Activated T-cell treated with anti-CD3 and anti-CD28 coated beads for 1 hour (primary cell): ENCODE results near the gene WIPF1.
"Not testable (repeated sequence)": the region's sequence is repeated elsewhere in the genome, so short reads cannot be mapped to it uniquely, and the experiment has no call there.

ENCODE experiments used
- DNase-seq: peaks from one replicate; pipeline ENCODE4 v3.0.0-alpha.2; 2020; ENCODE audit warnings: low read depth

The WIPF1 gene

DNA sequence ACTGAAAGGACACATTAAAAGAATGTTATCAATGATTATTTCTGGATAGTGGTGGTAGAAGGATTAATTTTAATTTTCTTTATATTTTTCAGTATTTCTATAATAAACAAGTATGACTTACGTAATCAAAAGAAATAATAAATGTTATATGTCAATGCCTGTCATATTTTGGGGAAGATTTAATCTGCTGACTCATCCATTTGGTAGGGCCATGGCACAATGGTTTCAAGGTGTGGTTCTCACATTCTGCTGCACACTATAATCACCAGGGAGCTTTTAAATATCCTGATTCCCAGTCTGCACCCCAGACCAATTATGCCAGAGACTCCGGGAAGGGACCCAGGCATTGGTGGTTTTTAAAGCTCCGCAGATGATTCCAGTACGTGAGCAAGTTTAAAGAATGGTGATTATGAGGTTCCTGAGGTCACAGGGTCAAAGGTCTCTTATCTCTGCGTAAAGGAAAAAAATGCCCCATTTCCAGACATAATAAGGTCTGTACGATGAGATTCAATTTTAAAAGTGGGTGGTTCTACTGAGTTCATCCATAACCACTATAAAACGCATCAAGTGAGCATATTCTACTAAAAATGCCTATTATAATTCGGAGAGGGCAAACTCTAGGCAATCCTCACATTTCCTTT is 27.2 kb downstream of the WIPF1 start:
- DNase-seq: no peak

DNA sequence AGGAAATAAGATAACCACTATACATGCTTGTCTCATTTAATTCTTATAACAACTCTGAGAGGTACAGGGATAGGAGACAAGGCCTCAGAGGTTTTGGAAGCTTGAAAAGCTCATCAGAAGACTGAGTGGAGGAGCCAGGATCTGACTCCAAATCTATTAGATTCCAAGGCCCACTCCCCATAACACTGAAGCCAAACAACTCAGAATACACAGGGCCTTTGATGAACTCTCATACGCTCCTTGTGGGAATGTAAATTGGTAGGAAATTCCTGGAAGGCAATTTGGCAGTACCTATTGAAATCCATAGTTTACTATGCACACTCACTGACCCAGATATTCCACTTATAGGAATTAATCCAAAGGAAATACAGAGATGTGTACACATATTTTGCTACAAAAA is 27.9 kb downstream of the WIPF1 start:
- DNase-seq: no peak

DNA sequence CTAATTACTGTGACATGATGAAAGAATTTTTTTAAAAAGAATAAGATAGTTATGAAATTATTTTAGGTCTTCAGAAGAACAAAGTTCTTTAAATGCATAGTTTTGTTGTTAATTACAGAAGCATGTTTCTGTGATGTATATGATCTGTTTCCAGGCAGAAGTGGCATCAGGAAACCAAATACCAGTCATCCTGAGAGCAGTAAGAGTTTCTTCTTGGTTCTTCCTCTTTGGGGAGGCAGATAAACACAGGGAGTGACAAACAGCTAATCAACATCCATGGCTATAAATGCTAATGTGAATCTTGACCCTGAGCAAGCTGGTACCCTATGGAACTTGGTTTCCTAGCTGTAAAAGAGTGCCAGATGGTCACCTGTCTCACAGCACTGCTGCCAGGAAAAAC is 29.2 kb downstream of the WIPF1 start:
- DNase-seq: no peak

DNA sequence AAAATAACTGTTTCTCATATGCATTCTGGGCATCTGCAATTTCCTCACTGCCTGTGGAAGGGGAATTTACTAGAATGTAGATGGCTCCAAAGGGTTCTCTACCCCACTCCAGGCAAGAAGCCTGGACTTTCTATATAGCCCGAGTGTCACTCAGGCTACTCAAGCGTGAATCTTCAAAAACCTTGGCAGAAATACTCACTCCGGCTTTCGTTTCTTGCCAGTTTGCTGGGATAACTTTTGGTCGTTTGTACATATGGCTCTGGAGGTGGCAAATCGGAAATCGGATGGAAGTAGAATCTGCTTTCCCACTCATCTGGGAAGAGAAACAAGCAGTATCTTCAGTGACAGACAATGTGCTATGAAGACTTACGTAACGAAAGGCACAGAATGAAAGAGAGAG is 30.7 kb downstream of the WIPF1 start:
- no peak for DNase-seq

DNA sequence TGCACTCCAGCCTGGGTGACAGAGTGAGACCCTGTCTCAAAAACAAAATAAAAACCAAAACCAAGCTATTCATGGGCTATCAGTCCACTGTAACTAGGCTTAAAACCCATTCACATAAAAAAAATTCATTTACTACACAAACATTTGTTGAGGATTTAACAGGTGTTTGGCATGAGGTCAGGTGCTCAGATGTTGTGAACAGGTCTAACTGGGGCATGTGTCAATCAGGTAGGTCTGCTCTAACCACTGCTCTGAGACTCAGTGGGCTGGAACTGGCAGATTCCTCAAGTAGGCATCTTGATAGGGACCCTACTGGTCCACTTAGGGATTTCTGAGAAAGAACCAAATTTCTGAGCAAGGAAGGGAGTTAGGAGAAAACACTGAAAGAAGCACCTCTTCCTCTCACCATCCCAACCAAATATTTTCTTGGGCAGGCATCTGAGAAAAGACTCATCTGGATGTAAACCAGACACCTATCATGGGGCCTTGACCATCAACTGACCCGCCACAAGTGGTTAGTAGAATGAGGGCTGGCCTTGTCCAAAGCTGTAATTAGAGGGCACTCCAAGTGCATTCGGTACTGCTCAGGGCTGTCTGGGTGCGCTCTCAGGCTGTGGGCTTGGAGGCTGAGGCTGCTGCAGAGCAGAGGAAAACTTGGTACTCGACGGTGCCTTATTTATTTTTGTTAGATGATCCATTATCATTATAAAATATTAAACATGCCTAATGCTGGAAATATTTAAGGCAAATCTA is 33.9 kb downstream of the WIPF1 start:
- no peak for DNase-seq

DNA sequence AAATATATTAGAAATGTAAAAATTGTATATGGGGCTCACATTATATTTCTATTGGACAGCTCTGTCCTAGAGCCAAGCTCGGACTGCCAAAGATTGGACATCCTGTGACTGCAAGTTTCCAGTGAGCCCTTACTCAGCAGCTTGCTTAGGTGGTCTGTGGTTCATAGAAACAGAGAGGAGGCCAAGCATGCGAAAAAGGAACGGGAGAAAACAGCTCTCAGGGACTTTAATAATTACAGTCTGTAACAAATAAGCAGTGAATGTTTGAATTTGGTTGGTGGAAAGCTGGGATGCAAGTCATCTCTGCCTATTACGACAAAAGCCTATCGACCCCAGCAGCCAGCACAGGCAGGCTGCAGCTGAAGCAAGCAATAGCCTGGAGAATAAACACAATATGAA is 35.6 kb downstream of the WIPF1 start:
- no peak for DNase-seq

DNA sequence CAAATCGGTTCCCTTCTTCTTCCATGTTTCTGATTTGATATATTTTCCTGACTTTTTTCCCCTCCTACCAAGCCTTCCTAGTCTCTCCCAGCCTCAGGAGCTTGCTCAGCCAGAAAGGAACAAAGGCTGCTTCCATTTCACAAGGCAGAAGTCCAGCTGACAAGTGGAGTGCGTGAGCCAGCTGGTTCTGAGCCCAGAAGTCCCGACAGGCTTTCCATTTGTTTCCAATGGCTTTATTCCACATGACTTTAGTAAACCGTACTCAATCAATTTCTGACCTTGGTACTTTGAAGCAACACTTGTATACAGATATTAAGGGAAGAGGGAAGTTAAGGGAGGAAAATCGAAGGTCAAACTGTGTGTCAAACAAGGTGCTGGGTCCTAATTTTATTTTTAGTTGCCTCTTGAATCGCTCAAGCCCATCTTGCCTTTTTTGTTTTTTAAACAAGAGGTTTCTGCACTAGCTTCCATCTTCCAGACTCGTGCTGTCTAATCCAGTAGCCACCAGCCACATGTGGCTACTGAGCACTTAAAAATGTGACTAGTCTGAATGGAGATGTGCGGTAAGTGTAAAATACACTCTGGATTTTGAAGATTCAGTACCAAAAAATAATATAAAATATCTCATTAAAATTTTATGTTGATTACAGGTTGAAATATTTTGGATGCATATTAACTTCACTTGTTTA is 36.2 kb downstream of the WIPF1 start:
- DNase-seq: no peak

DNA sequence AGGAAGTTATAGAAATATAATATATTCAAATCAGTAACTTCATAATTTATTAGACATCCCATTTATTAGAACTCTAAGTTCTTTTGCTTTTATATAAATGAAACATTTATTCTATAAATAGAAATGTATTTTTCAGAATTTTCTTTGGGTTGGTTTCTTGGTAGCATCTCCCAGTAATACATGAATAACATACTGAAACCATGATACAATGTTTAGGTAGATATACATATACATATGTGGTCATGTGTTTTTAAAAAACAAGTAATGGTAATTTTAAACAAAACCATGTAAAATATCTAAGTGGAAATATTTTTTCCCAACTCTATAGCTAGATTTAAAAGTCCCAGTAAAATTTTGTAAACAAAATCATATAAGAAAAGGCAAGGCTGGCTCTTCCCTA is 36.9 kb downstream of the WIPF1 start:
- no peak for DNase-seq

DNA sequence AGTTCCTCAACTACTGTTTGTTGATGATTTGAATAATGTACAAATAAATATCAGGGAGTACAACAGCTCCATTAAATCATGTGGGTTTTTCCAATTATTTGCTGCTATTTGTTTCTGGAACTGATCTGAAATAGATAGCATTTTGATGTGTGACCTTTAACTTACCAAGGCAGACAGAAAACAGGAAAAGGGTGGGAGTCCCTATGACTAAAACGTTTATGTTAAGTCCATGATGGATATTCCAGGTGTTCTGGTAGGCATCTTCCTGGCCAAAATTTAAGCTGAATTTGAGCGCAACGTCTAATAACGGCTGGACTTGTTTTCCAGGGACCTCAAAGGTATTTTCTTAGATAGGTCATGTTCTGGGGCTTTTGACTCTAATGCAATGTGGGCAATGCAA is 41.6 kb downstream of the WIPF1 start:
- DNase-seq: no peak

DNA sequence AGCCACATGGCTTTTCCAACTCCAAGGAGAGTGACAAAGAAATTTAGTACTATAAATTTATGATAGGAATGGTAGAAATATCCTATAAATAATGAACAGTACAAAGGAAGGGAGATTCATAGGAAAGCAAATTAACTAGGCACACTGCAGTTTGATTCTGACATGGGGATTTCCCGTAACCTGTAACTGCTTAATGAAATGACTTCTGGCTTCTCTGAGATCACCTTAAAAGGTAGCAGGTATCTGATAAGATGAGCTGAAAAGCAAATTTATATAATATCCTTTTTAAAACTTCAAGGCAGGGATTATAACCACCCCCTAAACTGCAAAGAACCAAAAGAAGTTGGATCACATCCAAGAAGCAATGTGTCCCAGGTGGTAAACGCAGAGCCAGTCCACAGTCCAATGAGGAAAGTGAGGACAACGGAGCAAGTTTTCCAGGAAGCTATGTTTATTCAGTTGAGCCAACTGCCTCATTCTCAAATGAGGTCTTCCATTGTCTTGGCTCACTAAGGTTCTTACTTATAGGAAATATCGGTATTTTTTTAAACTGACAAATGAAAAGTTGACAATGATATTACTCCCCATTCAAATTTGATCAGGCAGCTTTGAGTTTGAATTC is 43.0 kb downstream of the WIPF1 start:
- DNase-seq: no peak

DNA sequence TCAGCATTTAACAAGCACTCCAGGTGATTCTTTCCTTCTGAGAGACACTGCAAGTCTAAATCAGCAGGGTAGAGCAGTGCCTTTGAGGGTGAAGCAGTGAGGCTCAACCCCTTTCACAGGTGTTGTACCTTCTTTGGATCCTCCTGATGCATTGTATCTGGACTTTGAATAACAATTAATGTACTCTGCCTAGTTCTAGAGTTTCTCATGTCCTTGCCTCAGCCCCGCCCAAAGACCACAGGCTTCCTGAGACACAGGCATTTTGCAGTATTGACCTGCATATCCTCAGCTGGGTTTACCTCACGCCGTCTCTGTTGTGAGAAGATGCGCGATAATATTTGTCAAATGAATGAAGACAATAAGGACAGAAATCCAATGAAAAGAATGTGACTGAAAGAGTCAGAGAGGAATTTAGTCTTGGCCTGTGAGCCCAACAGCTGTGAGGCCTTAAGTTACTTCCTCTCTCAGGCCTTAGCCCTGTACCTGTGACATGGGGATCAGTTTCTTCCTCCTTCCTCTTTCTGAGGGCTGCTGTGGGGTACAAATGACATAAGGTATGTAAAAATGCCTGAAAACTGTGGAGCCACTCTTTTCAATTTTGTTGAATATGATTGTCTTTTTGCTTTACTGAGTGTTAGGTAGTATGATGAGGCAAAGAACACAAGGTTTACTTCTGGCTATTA is 43.7 kb downstream of the WIPF1 start:
- no peak for DNase-seq

DNA sequence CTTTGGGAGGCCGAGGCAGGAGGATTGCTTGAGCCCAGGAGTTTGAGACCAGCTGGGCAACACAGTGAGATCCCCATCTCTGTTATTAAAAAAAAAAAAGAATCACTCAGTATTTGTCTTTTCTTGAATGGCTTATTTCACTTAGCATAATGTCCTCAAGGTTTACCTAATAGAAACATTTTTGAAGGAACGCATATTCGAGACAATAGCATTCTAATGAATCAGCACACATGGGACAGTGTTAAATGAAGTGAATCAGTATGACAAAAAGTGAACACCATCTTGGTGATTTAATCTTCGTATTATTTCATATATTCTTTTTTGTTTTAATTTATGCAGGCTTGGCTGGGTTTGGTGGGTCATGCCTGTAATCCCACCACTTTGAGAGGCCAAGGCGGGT is 44.7 kb downstream of the WIPF1 start:
- DNase-seq: no peak

DNA sequence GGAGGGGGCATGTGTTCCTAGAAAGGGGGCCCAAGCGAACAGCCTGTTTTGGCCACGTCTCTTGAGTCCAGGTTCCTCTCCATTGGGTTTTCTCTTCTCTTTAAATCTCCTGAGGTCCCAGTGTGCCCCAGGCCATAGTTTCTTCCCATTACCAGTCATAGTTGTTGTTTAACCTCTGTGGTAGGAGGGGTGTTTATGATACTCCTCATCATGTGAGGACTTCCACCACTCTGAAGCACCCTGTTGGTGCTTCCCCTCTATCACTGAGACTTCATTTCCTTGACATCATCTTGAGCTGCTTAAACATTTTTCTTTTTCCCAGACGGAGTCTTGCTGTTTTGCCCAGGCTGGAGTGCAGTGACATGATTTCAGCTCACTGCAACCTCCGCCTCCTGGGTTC is 45.9 kb downstream of the WIPF1 start:
- DNase-seq: no peak

DNA sequence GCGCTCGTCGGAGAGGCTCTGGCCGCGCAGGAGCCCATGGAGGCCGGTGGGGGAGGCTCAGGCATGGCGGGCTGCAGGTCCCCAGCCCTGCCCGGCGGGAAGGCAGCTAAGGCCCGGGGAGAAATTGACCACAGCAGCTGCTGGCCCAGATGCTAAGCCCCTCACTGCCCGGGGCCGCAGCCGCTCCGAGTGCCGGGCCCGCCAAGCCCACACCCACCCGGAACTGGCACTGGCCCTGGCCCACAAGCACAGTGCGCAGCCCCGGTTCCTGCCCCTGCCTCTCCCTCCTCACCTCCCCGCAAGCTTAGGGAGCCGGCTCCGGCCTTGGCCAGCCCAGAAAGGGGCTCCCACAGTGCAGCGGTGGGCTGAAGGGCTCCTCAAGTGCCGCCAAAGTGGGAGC is 49.0 kb downstream of the WIPF1 start:
- not testable (repeated sequence) for DNase-seq

DNA sequence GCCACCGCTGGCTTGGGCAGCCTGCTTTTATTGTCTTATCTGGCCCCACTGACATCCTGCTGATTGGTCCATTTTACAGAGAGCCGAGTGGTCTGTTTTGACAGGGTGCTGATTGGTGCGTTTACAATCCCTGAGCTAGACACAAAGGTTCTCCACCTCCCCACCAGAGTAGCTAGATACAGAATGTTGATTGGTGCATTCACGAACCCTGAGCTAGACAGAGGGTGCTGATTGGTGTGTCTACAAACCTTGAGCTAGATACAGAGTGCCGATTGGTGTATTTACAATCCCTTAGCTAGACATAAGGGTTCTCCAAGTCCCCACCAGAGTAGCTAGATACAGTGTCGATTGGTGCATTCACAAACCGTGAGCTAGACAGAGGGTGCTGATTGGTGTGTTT is 49.6 kb downstream of the WIPF1 start:
- DNase-seq: not testable (repeated sequence)

DNA sequence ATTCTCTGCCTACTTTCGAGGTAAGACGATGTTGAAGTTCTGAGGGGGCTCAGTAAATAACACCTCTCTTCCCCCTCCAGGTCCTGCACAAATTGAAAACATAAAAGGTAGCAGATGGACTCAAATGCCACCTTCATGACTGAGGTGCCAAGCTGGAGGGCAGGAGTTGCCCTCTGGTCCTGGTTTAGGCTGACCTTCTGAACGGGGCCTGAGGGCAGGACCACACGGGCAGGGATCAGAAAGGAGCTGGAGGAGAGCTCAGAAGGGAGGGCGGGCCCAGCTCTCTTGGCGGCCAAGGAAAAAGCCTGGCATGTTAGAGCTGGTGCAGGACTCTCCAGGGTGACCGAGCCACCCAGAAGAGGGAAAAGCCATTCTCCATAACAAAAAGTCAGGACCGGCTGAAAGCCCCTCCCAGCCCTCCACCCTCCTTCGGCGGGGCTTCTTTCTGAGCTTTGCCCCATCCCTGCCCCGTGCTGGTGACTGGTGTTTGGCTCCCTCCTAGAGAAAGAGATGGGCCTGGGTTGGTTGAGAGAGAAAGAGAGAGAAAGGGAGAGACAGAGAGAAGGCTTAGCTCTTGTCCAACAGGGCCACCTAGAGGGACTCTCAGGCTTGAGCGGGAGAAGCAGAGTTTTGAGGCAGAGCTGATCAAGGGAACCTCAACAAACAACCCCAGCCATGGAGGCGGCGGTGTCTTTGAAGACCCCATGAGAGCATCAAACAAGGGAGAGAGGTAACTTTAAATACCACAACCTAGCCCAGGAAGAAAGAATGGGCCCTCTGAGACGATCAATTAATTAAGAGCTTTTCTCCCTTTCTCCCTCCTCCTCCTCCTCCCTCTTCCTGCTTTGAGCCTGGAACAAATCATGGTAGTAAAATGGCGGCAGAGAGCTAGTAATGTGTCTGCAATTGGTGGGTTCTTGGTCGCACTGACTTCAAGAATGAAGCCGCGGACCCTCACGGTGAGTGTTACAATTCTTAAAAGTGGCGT is 50.8 kb downstream of the WIPF1 start:
- no peak for DNase-seq

DNA sequence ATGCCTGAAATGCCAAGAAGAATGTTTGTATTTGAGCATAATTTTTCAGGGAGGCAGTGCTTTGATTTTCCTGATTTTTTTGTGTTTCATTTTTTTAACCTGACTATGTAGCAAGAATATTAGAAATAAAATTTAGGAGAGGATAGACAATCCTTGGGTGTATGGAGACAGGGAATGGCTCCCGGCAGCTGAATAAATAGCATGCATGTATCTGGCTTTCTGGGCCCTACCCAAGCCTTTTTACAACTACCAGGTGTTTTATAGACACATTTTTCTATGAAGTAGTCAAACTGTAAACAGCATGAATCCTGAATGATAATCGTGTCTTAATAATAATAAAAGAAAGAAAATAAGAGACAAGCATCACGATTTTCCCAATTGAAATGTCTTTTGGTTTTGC is 52.4 kb downstream of the WIPF1 start:
- no peak for DNase-seq

DNA sequence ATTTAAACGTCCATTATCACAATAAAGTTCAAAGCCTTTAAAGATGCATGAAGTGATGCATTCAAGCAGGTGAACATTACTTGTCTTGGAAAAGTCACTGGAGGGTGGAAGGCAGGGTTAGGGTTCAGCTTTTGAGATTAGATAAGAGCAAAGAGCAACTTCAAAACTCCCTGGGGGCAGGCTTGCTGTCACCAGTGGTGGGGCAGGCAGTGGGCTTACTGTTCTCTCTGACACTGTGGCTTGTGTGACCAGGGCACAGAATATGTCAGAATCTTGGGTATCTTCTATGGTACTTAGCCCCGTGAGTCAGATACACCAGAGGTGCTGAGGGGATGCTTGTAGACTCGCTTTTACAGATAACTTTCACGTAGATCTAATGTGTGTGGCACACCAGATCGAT is 52.8 kb downstream of the WIPF1 start:
- DNase-seq: no peak

DNA sequence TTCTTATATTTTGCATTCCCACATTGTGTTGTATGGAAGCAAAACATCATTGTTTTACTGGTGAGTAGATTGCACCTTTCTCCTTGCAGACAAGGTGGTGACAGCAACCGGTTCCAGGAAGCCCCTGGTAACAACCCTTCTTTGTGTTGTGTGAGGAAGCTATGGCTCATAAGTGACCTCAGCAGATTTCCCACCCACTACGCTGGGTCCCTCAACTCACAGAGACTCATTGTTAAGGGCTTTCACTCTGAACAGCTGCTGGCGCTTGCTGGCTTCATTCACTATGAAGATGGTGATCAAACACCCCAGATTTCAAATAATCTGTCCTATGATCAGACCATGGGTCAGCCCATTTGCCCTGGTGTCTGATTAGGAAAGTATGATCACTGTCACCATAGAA is 53.4 kb downstream of the WIPF1 start:
- DNase-seq: no peak

DNA sequence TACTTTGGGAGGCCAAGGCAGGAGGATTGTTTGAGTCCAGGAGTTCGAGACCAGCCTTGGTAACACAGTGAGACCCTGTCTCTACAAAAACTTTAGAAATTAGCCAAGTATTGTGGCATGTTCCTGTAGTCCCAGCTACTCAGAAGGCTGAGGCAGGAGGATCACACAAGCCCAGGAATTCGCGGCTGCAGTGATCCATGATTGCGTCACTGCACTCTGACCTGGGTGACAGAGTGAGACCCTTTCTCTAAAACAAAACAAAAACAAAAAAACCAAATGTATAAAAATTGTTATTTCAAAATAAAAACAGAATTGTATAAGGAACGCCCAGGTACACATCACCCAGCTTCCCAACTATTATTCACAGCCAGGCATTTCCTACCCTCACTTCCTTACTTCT is 56.7 kb downstream of the WIPF1 start:
- no peak for DNase-seq
